Smooth muscle cell of the pulmonary artery (primary cell): Measurements from ENCODE around the gene EID2B. TPM values are rescaled to one million over a fixed set of nuclear protein-coding genes. Genes with fewer than 3 reads are reported as not detected.

Source experiments
- total RNA-seq: library from RNA; depleted of rRNA; stranded (reverse); fragments of >200 nt; gene quantifications from 2 replicates; pipeline ENCODE4 v1.2.3, GENCODE V29; 2014

Gene EID2B, protein sequence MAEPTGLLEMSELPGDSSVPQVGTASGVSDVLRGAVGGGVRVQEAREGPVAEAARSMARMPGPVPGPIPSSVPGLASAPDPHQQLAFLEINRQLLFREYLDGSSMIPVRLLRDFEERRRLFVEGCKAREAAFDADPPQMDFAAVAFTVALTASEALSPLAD
- 2.1 and 2.7 TPM in 2 replicates for total RNA-seq

DNA sequence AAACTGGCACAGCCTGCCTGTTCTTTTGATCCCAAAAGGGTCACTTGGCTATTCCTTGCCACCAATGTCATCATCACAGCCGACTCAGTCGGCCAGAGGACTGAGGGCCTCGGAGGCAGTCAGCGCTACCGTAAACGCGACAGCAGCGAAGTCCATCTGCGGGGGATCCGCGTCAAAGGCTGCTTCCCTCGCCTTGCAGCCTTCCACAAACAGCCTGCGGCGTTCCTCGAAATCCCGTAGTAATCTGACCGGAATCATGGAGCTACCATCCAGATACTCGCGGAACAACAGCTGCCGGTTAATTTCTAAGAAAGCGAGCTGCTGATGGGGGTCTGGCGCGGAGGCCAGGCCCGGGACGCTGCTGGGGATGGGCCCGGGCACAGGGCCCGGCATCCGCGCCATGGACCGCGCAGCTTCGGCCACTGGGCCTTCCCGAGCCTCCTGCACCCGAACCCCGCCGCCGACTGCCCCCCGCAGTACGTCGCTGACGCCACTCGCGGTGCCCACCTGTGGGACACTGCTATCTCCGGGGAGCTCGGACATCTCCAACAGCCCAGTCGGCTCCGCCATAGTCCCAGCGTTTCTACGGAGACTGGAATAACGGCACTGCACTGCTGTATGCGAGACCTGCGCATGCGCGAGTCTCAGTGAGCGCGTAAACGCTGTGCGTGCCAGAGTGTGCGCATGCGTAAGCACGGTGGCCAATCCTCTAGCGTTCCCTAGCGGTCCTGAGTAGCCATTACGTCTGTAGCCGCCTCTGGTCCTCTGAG lies at the start of gene EID2B:
TSS of gene EID2B (minus strand) at position 620 of the 770 bp plus-strand sequence. CDS start at position 570, 50 bp downstream.

GRCh38 chr19:39539518-39540332 lies 7.1 kb upstream of the EID2B start, which contains the start of gene EID2:
EID2 (minus strand) TSS chr19:39540161; CDS start chr19:39540079, 82 bp downstream.

DNA sequence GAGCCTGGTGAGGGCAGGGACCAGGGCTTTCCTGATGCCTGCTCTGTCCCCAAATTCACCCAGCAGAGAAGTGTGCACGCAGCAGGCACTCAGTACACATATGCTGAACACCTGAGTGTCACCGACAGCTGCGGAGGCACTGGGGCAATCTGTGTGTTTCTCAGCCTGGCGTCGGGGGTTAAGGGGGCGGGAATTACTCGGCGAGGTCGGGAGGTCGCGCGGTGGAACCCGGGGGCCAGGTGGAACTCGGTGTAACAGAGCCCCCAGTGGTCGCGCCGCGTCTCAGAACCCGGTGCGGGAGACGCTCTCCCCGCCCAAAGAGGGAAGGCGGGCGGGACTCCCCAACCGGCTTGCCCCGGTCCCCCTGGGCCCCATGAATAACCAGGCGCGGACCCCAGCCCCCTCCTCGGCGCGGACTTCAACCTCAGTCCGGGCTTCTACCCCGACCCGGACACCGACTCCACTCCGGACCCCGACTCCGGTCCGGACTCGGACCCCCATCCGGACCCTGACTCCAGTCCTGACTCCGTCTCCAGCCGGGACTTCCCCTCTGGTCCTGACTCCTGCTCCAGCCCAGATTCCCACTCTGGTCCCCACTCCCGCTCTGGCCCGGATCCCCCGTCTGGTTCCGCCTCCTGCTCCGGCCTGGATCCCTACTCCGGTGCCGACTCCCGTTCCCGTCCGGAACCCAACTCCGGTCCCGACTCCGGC lies 17.7 kb downstream of the EID2B start, which contains the start of gene SELENOV:
TSS of gene SELENOV (plus strand) at position 300 of the 711 bp plus-strand sequence. CDS start at position 374, 74 bp downstream.

GRCh38 chr19:39498798-39499642 lies 33.6 kb downstream of the EID2B start, which contains the start of gene DLL3:
DLL3 (plus strand) TSS chr19:39498947; CDS start chr19:39498975, 28 bp downstream.

Other genes starting within 250 kb of the EID2B start
- not detected in 2 replicates for gene IFNL1, start 236.4 kb downstream of the EID2B start, total RNA-seq
- 0.26 and 0.50 TPM in 2 replicates for gene LRFN1, start 212.0 kb downstream of the EID2B start, total RNA-seq
- 0.39 TPM in 1 of 2 replicates, not detected in the other for gene GMFG, start 196.8 kb downstream of the EID2B start, total RNA-seq
- 91.9 and 106 TPM in 2 replicates for gene SAMD4B, start 190.4 kb downstream of the EID2B start, total RNA-seq
- gene PAF1, start 141.7 kb downstream of the EID2B start, total RNA-seq = 23.2 and 26.5 TPM in 2 replicates
- gene MED29, start 141.5 kb downstream of the EID2B start, total RNA-seq = 18.0 and 24.8 TPM in 2 replicates
- gene ZFP36, start 126.0 kb downstream of the EID2B start, total RNA-seq = 3.0 and 3.3 TPM in 2 replicates
- gene PLEKHG2, start 120.2 kb downstream of the EID2B start, total RNA-seq = 28.3 and 35.1 TPM in 2 replicates
- gene RPS16, start 96.9 kb downstream of the EID2B start, total RNA-seq = 78.3 and 93.2 TPM in 2 replicates
- gene SUPT5H, start 87.3 kb downstream of the EID2B start, total RNA-seq = 63.9 and 66.3 TPM in 2 replicates
- gene TIMM50, start 52.0 kb downstream of the EID2B start, total RNA-seq = 49.0 and 52.6 TPM in 2 replicates
- 0.13 and 0.23 TPM in 2 replicates for gene DLL3, start 33.9 kb downstream of the EID2B start, total RNA-seq
- not detected in 2 replicates for gene SELENOV, start 17.7 kb downstream of the EID2B start, total RNA-seq
- gene EID2, start 7.3 kb upstream of the EID2B start, total RNA-seq = 8.4 and 11.1 TPM in 2 replicates
- not detected in 2 replicates for gene LGALS13, start 69.7 kb upstream of the EID2B start, total RNA-seq
- not detected in 2 replicates for gene LGALS16, start 123.1 kb upstream of the EID2B start, total RNA-seq
- gene LGALS14, start 171.6 kb upstream of the EID2B start, total RNA-seq = not detected in 2 replicates
- gene CLC, start 205.2 kb upstream of the EID2B start, total RNA-seq = not detected in 2 replicates
- gene LEUTX, start 246.0 kb upstream of the EID2B start, total RNA-seq = not detected in 2 replicates